HUDEP-2 (cell line): ENCODE results near the gene ATP8A1.
A peak's percentile ranks its signal among the peaks of the same experiment; 100 is the strongest.
"Not testable (repeated sequence)": the region's sequence is repeated elsewhere in the genome, so short reads cannot be mapped to it uniquely, and the experiment has no call there.

Source experiments
- DNase-seq, 76 experiments: peaks; one replicate each; lab custom pipeline; 2025; ENCODE audit not compliant: unreplicated experiment in 76 of 76; lab: John Stamatoyannopoulos, UW

The ATP8A1 gene

DNA sequence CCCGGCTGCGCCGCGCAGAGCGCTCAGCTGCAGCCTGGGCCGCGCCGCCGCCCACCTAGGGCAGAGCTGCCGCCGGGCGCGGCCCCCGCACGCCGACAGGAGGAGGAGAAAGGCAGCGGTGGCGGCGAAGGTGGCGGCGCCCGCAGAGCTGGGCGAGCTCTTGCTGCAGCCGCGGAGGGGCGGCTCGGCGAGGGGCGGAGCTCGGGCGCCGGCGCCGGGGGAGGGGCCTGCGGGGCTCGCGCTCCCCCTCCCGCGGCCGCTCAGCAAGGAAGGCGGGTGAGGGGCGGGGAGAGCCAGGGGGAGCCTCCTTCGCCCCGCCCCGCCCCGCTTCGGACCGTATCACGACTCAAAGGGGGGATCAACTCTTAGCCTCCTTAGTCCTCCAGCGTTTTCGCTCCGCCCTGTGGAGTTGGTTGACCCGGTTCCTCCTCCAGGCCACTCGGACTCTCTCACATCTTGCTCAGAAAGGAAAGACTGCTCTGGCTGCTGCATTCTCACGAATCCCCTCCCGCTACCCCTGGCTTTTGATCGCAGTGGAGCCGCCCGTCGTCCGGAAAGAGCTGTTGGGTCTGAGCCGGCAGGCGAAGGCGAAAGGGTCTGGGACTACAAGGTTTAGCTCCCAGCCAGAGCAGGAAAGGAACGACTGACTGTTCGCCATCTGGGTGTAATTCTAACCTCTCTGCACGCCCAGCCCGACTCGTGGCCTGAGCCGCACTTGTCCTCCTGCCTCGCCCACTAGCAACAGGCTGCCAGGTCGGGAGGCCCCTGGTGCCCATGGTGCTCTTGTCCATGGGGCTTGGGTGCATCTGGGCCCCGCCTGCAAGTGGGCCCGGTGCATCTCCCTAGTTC is at the start of gene ATP8A1:
TSS of gene ATP8A1 (minus strand) at position 162 of the 849 bp plus-strand sequence. CDS start 232 bp downstream, outside the sequence.
- peak in 75 of 76 experiments; percentile 5 to 95 (median 76) for DNase-seq

DNA sequence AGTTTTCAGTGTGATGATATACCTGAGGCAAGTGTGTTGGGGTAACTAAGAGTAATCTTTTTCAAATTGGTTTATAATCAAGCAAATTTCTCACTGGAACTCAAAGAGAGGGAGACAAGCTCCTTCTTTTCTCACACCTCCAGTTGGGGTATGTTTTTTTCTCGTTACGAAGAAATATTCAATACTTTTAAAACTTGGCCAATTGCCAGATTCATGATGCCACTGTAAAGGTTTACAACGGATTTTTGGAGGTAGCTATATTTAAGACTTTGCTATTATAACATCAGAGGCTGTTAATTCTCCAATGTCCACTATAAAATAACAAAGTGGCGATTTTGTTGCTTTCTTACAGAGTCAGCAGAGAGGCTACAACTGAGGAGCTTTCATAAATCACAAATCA is 49.2 kb upstream of the ATP8A1 start:
- no peak for DNase-seq

DNA sequence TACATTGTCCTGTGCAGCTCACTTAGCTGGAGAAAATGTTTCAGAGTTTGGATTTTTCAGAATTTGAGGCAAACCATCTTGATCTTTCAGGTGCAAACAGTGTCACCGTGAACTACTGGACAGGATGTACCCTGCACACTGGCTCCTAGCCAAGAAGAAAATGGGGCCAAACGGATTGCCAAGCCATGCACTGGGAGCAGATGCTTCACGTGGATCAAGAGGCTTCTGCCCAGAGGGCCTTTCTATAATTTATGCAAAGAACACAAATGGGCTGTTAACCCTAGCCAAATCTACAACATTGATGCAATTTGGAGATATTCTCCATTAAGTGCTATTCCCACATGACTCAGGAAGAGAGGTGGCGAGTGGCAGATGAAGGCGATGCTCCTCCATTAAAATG is 46.9 kb upstream of the ATP8A1 start:
- no peak for DNase-seq

DNA sequence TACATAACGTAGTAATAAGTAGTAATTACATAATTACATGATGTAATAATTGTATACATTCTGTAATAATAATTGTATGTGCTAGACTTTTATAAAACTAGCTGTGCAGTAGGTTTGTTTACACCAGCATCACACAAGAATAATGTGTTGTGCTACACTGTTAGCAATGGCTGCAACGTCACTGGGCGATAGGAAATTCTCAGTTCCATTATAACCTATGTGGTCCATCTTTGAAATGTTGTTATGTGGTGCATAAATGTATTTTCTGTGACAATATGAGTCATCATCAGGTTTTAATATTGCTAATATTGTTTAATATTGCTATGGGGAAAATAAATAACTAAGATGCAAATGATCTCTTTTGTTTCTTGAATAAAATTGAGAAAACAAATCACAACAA is 46.0 kb upstream of the ATP8A1 start:
- no peak for DNase-seq

- DNase-seq, result not testable (repeated sequence)
These were observed 44.9 kb upstream of the ATP8A1 start for GRCh38 chr4:42701780-42702179.

DNA sequence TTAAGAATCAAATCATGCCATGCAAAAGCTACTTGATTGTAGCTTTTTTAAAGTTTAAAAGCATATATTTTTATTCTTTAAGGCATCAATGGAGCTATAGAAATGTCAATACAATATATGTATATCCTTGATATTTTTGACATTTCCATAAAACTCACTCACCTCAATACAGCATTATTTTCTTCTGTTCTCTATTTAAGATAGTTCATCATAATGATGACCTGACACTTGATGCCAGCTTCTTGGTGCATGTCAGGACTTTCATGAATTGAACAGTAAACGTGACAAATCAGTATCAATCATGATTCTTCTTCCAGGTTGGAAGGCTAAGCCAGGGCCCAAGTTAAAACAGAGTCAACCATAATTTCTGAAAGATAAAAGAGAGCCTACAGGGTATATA is 33.6 kb upstream of the ATP8A1 start:
- DNase-seq, result no peak

DNA sequence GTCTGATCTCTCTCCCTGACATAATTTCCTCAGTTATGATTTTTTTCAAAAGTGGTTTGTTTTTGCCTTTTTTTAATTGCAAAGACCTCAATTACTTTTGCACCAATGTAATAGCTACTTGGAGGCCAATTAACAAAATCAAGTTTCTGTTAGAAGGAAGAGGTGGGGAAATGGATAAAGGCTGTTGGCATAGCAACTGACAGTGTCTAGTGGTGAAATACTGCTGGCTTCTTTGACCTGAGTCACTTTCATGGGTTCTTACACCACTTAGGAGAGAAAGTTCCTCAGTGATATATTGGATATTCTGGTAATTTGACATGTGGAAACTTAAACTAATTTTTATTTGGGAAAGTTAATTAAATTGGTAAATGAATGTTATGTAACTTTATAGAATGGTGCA is 26.5 kb upstream of the ATP8A1 start:
- DNase-seq, result no peak

DNA sequence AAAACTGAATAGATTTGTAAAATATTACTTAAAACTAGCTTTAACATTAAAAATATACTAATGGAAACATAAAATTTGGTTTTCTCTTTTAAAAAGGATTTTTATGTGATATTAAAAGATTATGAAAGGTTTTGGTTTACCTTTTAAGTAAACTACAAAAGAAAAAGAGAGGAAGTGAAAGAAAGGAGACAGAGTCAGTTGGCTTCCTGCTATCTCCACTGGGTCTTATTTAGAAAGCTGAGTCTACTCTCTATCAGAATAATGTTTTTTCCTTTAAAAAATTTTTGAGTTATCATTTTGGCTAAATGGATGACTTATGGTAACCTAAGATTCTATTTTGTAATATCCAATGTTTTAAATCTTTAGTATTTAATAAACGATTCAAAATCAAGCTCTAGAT is 21.6 kb upstream of the ATP8A1 start:
- no peak for DNase-seq

GRCh38 chr4:42676066-42676951 is 19.4 kb upstream of the ATP8A1 start:
- no peak for DNase-seq

GRCh38 chr4:42673082-42673425 is 16.1 kb upstream of the ATP8A1 start:
- DNase-seq, result no peak

DNA sequence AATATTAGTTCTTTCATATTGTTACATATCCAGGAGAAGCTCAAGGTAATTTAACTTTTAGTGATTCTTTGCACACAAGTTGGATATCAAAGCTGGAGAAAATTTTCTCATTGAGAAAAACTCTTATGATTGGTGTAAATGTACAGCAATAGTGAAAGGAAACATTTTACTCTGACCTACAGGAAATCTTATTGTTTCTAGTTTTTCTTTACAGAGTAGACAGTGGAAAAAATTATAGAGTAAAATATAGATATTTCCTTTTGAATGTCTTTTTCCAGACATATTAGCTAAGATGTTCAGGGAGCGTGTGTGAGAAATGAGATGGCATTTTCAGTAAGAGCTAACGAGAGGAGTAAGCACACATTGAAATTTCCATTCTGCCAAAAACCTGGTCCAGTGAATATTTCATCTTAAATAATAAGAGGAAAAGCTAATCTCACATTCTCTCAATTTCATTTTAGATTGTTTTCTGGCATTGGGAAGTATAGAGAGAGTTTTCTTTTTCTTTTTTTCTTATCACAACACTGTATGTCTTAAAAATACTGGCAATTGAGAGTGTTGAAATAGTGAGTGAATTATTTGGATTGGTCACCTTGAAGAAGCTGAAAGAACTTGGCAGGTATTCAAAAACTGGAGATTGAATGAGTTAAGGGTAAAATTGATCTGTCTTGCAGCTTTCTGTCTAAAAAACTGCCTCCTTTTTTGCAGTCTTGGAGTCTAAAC is 15.6 kb upstream of the ATP8A1 start:
- DNase-seq, result no peak

DNA sequence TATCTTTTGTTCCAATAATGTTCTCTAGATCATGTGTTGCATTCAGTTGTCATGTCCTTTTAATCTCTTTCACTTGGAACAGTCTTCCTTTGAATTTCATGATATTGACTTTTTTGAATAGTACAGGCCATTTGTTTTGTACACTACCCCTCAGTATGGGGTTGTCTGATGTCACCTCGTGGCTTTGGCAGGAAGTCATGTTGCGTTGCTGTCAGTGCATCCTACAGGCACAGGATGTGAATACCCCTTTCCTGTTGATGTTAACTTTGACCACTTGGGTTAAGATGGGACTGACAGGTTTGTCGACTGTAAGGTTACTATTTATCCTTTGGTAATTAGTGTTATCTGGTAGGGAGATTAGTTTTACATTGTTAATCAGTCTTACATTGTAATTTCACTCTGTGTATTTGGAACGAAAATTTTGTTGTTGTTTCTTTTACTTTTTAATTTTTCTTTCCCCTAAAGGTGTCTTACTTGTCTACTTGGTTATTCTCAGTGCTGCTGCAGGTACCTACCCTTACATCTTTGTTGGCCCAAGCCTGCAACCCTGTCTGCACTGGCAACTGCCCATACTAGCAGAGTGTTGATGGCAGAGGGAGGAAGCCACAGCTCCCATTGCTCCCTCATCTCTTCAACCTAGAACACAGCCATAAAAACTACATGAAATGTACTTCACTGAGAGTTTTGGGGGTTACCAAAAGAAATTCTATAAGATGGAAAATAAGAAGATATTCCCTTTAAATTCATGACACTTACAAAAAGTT is 14.7 kb upstream of the ATP8A1 start:
- no peak for DNase-seq

DNA sequence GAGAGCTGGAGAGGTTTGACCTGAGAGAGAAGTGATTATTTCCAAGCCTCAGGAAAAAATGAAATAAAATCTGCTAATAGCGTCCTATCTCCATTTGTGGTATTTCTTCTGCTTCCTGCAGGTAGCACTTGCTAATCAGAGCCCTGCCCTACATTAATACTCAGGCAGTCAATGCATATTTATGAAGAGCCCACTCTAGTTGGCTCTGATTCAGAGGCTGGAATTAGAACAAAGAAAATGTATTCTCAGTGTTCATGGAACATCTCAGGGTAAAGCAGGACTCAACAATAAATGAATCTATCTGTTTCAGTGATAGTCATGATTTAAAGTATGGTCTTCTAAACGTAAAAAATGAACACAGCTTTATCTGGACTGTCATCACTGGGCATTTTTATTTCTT is 1.4 kb upstream of the ATP8A1 start:
- DNase-seq, result no peak

DNA sequence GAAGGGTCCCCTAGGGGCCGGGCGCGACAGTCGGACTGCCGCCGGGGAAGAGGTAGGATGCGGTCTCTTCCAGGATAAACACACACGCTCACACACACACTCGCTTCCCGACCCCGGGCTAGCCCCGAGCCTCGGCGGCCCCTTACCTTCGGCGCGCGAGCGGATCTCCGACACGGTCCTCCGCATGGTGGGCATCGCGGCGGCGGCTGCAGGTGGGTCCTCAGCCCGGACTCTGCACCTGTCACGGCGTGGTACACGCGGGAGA is 294 bp downstream of the ATP8A1 start:
- no peak for DNase-seq

DNA sequence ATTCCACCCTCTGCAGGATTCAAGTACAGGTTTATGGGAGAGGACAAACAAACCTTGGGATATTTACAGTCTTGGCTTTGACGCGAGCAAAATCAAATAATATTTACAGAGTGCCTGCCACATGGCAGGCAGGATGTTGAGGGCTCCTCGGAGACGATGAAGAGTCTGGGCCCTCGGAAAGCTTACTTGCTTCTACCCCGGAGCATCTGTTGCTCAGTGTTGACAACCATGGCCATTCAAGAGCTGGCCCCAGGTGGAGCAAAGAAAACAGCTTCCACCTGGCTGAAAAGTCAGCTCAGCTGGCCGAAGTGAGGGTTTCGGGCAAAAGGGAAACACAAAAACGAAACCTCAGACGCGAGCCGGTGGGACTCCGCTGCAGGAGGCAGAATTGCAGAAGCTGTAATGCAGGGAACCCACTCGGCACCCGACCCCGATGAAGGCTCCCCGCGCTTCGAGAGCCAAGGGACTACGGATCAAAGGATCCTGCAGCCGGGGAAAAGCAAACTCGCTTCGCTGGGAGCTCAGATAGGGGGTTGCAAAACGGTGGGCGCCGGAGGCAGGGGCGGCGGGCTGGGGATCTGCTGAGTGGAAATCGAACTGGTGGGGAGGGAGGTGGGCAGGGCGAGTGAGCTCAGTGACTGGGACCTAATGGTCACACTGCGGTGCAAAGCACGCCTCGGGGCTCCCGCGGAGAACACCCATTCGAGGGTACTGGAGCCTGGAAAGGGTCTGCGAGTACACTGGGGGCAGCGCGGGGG is 805 bp downstream of the ATP8A1 start:
- DNase-seq, result peak in 6 of 76 experiments; percentile 1 to 10 (median 4)

GRCh38 chr4:42655269-42655637 is 1.7 kb downstream of the ATP8A1 start:
- no peak for DNase-seq

GRCh38 chr4:42654631-42655268 is 2.2 kb downstream of the ATP8A1 start:
- DNase-seq, result peak in 19 of 76 experiments; percentile 0 to 45 (median 7)

- DNase-seq, result no peak
These were observed 3.0 kb downstream of the ATP8A1 start for GRCh38 chr4:42653626-42654560.
